GM23248 (cell line): ENCODE measurements around the gene COL13A1.

ENCODE experiments used
- EZH2 ChIP-seq: fragments of 200-600 bp; sonication (generic); IDR thresholded peaks from 2 replicates; pipeline ENCODE4 v1.6.1; 2018; ENCODE audit warnings: antibody characterized with exemption, mild to moderate bottlenecking; ENCODE audit not compliant: insufficient read depth, poor library complexity, severe bottlenecking
- EZH2phosphoT487 ChIP-seq: fragments of 200-600 bp; sonication (generic); IDR thresholded peaks from 2 replicates; pipeline ENCODE4 v1.6.1; 2018; ENCODE audit warnings: antibody characterized with exemption, moderate library complexity, mild to moderate bottlenecking, low read depth; ENCODE audit not compliant: insufficient read depth

GRCh38 chr10:69875856-69876255 is 74.2 kb downstream of the COL13A1 start:
- TF ChIP-seq EZH2, result no peak
- TF ChIP-seq EZH2phosphoT487, result no peak
